ENCODE measurements around the gene MPHOSPH9. TPM values are rescaled to one million over a fixed set of nuclear protein-coding genes. Genes with fewer than 3 reads are reported as not detected.
A peak's percentile ranks its signal among the peaks of the same experiment; 100 is the strongest.

MPHOSPH9 gene
- total and polyA plus RNA-seq, 2 donors (not counting 1 experiment from before 2014, with no cell fraction given): 11.8 to 45.1 TPM

DNA sequence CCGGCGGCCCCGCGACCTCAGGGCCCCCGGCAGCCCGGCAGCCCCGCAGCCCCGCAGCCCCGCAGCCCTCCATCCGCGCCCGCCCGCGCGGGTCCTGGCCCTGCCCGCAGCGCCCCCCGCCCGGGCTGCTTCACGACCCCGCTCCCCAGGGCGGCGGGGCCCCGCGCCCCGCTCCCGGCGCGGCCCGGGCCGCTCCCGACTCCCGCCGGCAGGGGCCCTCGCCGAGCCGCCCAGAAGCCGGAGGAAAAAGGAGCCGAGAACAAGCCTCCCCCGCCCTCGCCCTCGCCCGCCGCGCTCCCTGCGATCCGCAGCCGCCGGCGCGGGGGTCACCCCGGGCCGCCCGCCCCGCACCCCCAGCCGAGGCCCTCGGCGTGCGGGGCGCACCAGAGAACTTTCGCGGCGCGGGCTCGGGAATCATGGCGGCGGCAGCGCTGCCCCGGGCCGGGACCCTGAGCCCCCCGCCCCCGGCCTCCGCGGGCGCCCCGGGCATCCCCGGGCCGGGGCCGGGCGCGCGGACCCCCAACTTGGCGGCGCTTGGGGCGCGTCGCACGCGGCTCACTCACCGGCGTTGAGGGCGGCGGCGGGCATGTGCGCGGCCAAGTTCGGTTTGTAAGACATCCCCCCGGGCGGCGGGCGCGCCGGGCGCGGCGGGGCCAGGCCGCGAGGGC is 38.2 kb upstream of the MPHOSPH9 start:
- POLR2A ChIA-PET: interaction anchor here (0.6 kb wide), 1 partner anchor 97 kb away, joined by 3 read pairs; no protein-coding TSS in a partner anchor
- WGBS (ENCODE audit: insufficient coverage): under 1% methylated on average over 108 of the region's 108 CpGs
- Histone ChIP-seq H3K9ac (ENCODE audit: low read length) (peak overlapping the region; percentile 63), H3K36me3 (replicated peaks in 1 of 2; ENCODE audit: control extremely low read depth in 1 of 2, control insufficient read depth in 1 of 2, extremely low read depth in 1 of 2, insufficient read depth in 2 of 2, low read length in 1 of 2) (no peaks in the 10 kb centered on the region), H2AFZ (ENCODE audit: insufficient read depth, low read depth, low read length, poor library complexity, severe bottlenecking) (peak overlapping the region; percentile 69), H3K27ac (ENCODE audit: low read length in 2 of 2) (no peak overlapping the region), H3K4me1 (ENCODE audit: control insufficient read depth in 2 of 2, insufficient read depth in 2 of 2, low read length in 2 of 2) (peaks cover 31 to 37% of the 10 kb centered on the region in 2 donors), H3K27me3 (replicated peaks in 1 of 4; ENCODE audit: control extremely low read depth in 1 of 4, control insufficient read depth in 3 of 4, insufficient read depth in 4 of 4, low read length in 3 of 4) (peaks cover 0 to 6% (median 0%) of the 10 kb centered on the region in 4 experiments), H3K9me3 (ENCODE audit: control extremely low read depth in 1 of 3, control insufficient read depth in 2 of 3, insufficient read depth in 1 of 3, low read length in 2 of 3) (no peaks in the 10 kb centered on the region), H3K4me2 (replicated peaks; ENCODE audit: low read depth, low read length, poor library complexity, severe bottlenecking) (peak overlapping the region; percentile 85), H3K79me2 (ENCODE audit: control insufficient read depth, insufficient read depth, low read length) (no peaks in the 10 kb centered on the region), H4K20me1 (ENCODE audit: control insufficient read depth, insufficient read depth, low read length, poor library complexity, severe bottlenecking) (no peaks in the 10 kb centered on the region), H3K4me3 (ENCODE audit: control extremely low read depth in 1 of 5, extremely low read depth in 1 of 5, insufficient read depth in 1 of 5, low read depth in 2 of 5, low read length in 4 of 5) (peak overlapping the region in 3 of 5 experiments; percentile 52 to 56 (median 54))
- Mint-ChIP-seq H3K27me3 (no peaks in the 10 kb centered on the region), H3K4me1 (peaks cover 29% of the 10 kb centered on the region), H3K9me3 (ENCODE audit: insufficient read depth) (no peaks in the 10 kb centered on the region), H3K4me3 (no peak overlapping the region), H3K27ac (no peak overlapping the region)
- DNase-seq (peak; percentile 81), ATAC-seq (ENCODE audit: low read depth) (peak; percentile 74)
- intact Hi-C loops (cut with micrococcal nuclease): loop anchor here (1.0 to 2.0 kb wide), 3 partner anchors 94 to 348 kb away; no protein-coding TSS in a partner anchor
- CTCF ChIA-PET: interaction anchor here (1.2 kb wide), 1 partner anchor 13 kb away, joined by 3 read pairs; no protein-coding TSS in a partner anchor
- TF ChIP-seq EZH2 (IDR thresholded peaks at IDR 0.05; ENCODE audit: borderline replicate concordance, insufficient read depth, low read depth, low read length, poor library complexity, severe bottlenecking): no peak
- TF ChIP-seq, protein P1, sequence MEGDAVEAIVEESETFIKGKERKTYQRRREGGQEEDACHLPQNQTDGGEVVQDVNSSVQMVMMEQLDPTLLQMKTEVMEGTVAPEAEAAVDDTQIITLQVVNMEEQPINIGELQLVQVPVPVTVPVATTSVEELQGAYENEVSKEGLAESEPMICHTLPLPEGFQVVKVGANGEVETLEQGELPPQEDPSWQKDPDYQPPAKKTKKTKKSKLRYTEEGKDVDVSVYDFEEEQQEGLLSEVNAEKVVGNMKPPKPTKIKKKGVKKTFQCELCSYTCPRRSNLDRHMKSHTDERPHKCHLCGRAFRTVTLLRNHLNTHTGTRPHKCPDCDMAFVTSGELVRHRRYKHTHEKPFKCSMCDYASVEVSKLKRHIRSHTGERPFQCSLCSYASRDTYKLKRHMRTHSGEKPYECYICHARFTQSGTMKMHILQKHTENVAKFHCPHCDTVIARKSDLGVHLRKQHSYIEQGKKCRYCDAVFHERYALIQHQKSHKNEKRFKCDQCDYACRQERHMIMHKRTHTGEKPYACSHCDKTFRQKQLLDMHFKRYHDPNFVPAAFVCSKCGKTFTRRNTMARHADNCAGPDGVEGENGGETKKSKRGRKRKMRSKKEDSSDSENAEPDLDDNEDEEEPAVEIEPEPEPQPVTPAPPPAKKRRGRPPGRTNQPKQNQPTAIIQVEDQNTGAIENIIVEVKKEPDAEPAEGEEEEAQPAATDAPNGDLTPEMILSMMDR (IDR thresholded peaks at IDR 0.05): peak; percentile 38
